ENCODE data around the gene TLE4. TPM values are rescaled to one million over a fixed set of nuclear protein-coding genes. Genes with fewer than 3 reads are reported as not detected.

Gene TLE4
- total RNA-seq, 2 experiments from 2014 or later = 62.4 to 68.8 TPM

GRCh38 chr9:79616971-79617370, 45.2 kb downstream of the TLE4 start:
- POLR2A ChIA-PET = no interaction called here
- peaks cover 36% of the 10 kb centered on the region for H3K4me1 Mint-ChIP-seq

GRCh38 chr9:79617395-79617794, 45.6 kb downstream of the TLE4 start:
- no peak overlapping the region for H3K27ac Mint-ChIP-seq
- H3K27me3 Mint-ChIP-seq = no peaks in the 10 kb centered on the region

More at GRCh38 chr9:79616971-79617370, 45.2 kb downstream of the TLE4 start:
- no peak for ATAC-seq (ENCODE audit: low read depth)
- DNase-seq = no peak
- Mint-ChIP-seq H3K27ac (no peak overlapping the region), H3K36me3 (peaks cover 47% of the 10 kb centered on the region), H3K9me3 (no peaks in the 10 kb centered on the region), H3K27me3 (no peaks in the 10 kb centered on the region), H3K4me3 (no peak overlapping the region)

DNA sequence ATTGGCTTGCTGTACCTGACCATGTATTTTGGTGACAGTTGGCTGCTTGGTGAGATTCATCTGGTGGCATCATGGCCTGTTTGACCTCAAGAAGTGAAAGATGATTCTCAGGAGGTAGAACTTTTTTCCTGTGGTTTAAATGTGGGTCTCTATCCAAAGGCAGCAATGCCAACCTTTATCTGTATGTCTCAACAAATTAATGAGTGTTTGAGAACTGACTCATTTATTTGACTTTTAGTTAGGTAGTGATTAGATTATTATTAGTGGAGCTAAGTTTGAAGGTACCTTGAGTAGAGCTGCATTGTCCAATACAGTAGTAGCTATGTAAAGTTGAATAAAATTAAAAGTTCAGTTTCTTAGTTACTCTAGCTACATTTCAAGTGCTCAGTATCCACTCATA, 48.2 kb downstream of the TLE4 start:
- Mint-ChIP-seq H3K4me3 (no peak overlapping the region), H3K27me3 (no peaks in the 10 kb centered on the region), H3K9me3 (no peaks in the 10 kb centered on the region), H3K4me1 (peaks cover 36% of the 10 kb centered on the region), H3K36me3 (peaks cover 31% of the 10 kb centered on the region), H3K27ac (no peak overlapping the region)
- POLR2A ChIA-PET = no interaction called here
- ATAC-seq (ENCODE audit: low read depth) (no peak), DNase-seq (no peak)

More at GRCh38 chr9:79617395-79617794, 45.6 kb downstream of the TLE4 start:
- ATAC-seq (ENCODE audit: low read depth) (no peak), DNase-seq (no peak)
- H3K9me3 Mint-ChIP-seq = no peaks in the 10 kb centered on the region
- peaks cover 47% of the 10 kb centered on the region for H3K36me3 Mint-ChIP-seq
- peaks cover 35% of the 10 kb centered on the region for H3K4me1 Mint-ChIP-seq
- POLR2A ChIA-PET = interaction anchor here (0.8 kb wide), 1 partner anchor 46 kb away, joined by 4 read pairs; the partner anchor contains the start of gene TLE4
- H3K4me3 Mint-ChIP-seq = no peak overlapping the region

DNA sequence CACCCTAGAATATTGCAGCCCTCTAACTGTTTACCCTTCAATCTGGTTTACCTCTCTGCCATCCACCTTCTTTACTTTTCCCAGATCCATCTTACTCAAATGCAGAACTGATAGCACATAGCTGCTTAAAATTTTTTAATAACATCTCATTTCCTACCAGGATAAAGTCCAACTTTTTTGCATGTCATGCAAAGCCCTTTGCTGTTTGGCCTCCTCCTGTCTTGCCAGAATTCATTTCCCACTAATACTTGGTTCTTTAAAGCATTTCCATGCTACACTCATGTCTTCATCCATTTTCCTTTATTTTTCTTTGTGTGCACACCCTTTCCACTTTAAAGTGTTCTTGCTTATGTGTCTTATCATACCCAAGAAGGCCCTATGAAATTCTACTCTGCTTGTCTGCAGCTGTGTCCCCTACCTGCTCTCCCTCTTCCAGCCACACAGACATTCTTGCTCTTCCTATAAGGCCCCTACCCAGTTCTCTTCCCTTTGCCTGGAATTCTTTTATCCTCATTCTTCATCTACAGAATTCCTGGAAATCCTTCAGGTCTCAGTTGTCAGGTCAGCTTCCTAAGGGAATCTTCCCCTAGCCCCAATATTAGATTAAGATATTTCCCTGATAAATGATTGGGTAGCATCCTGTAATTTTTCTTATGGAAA, 50.3 kb downstream of the TLE4 start:
- POLR2A ChIA-PET = no interaction called here
- Mint-ChIP-seq H3K27ac (no peak overlapping the region), H3K4me3 (no peak overlapping the region), H3K4me1 (peaks cover 32% of the 10 kb centered on the region), H3K27me3 (no peaks in the 10 kb centered on the region), H3K36me3 (peaks cover 19% of the 10 kb centered on the region), H3K9me3 (no peaks in the 10 kb centered on the region)
- DNase-seq (no peak), ATAC-seq (ENCODE audit: low read depth) (no peak)

- ATAC-seq (ENCODE audit: low read depth) (peak; percentile 87), DNase-seq (peak; percentile 43)
- Mint-ChIP-seq H3K36me3 (peaks cover 25% of the 10 kb centered on the region), H3K9me3 (no peaks in the 10 kb centered on the region), H3K4me1 (peaks cover 29% of the 10 kb centered on the region), H3K4me3 (peak overlapping the region; percentile 62), H3K27me3 (no peaks in the 10 kb centered on the region), H3K27ac (peak overlapping the region; percentile 81)
- POLR2A ChIA-PET = interaction anchor here (0.6 to 1.2 kb wide), 6 partner anchors 10 to 234 kb away, joined by 3 to 12 read pairs (median 3); partner anchors contain the start of gene TLE4
Observed at GRCh38 chr9:79623799-79624721, 52.3 kb downstream of the TLE4 start.

GRCh38 chr9:79629721-79630120, 58.0 kb downstream of the TLE4 start:
- no peak overlapping the region for H3K27ac Mint-ChIP-seq
- H3K36me3 Mint-ChIP-seq = peaks cover 22% of the 10 kb centered on the region
- H3K9me3 Mint-ChIP-seq = no peaks in the 10 kb centered on the region

GRCh38 chr9:79630521-79631403, 59.0 kb downstream of the TLE4 start:
- no peak for DNase-seq
- ATAC-seq (ENCODE audit: low read depth) = no peak
- Mint-ChIP-seq H3K4me1 (peaks cover 31% of the 10 kb centered on the region), H3K4me3 (peak overlapping the region; percentile 25), H3K36me3 (peaks cover 25% of the 10 kb centered on the region), H3K27ac (no peak overlapping the region), H3K27me3 (no peaks in the 10 kb centered on the region), H3K9me3 (no peaks in the 10 kb centered on the region)
- POLR2A ChIA-PET = no interaction called here

More at GRCh38 chr9:79629721-79630120, 58.0 kb downstream of the TLE4 start:
- Mint-ChIP-seq H3K27me3 (no peaks in the 10 kb centered on the region), H3K4me3 (no peak overlapping the region), H3K4me1 (peaks cover 30% of the 10 kb centered on the region)
- ATAC-seq (ENCODE audit: low read depth) = no peak
- no peak for DNase-seq
- POLR2A ChIA-PET = no interaction called here

- ATAC-seq (ENCODE audit: low read depth) = no peak
- Mint-ChIP-seq H3K27me3 (no peaks in the 10 kb centered on the region), H3K9me3 (no peaks in the 10 kb centered on the region), H3K4me3 (no peak overlapping the region), H3K4me1 (peaks cover 35% of the 10 kb centered on the region), H3K27ac (peak overlapping the region; percentile 3), H3K36me3 (peaks cover 33% of the 10 kb centered on the region)
- no peak for DNase-seq
- POLR2A ChIA-PET = no interaction called here
Observed at GRCh38 chr9:79632060-79632459, 60.3 kb downstream of the TLE4 start.

- POLR2A ChIA-PET = no interaction called here
- peaks cover 2% of the 10 kb centered on the region for H3K9me3 Mint-ChIP-seq
- ATAC-seq (ENCODE audit: low read depth) (no peak), DNase-seq (no peak)
- H3K4me3 Mint-ChIP-seq = no peak overlapping the region
- H3K36me3 Mint-ChIP-seq = peaks cover 34% of the 10 kb centered on the region
- peak overlapping the region; percentile 75 for H3K27ac Mint-ChIP-seq
- no peaks in the 10 kb centered on the region for H3K27me3 Mint-ChIP-seq
- H3K4me1 Mint-ChIP-seq = peaks cover 42% of the 10 kb centered on the region
Observed at GRCh38 chr9:79632705-79633104, 60.9 kb downstream of the TLE4 start.

GRCh38 chr9:79633558-79633957, 61.8 kb downstream of the TLE4 start:
- DNase-seq (no peak), ATAC-seq (ENCODE audit: low read depth) (peak; percentile 68)
- H3K27me3 Mint-ChIP-seq = no peaks in the 10 kb centered on the region
- peak overlapping the region; percentile 27 for H3K4me3 Mint-ChIP-seq
- H3K36me3 Mint-ChIP-seq = peaks cover 35% of the 10 kb centered on the region
- H3K4me1 Mint-ChIP-seq = peaks cover 46% of the 10 kb centered on the region
- POLR2A ChIA-PET = interaction anchor here (1.6 kb wide), 1 partner anchor 62 kb away, joined by 5 read pairs; the partner anchor contains the start of gene TLE4
- peaks cover 2% of the 10 kb centered on the region for H3K9me3 Mint-ChIP-seq
- peak overlapping the region; percentile 83 for H3K27ac Mint-ChIP-seq

GRCh38 chr9:79637177-79637925, 65.6 kb downstream of the TLE4 start:
- Mint-ChIP-seq H3K27me3 (no peaks in the 10 kb centered on the region), H3K4me3 (peak overlapping the region; percentile 6)

DNA sequence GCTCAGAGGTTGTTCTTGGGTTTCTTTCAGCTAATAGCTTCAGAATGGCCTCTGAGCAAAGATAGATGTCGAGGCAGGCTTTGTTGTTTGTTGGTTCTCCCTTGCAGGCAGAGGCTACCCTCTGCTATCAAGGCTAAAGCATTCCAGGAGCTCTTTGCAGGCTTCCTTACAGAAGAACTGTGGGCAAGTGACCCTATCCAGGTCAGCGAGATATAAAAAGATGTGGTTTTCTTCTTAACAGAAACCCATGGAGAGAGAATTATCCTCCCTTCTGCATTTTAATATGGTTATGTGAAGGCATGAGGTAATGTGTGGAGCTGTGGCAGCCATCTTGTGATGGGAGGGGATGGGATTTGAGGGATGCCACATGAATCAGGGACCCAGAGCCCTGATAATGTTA, 67.0 kb downstream of the TLE4 start:
- H3K27ac Mint-ChIP-seq = no peak overlapping the region
- H3K27me3 Mint-ChIP-seq = no peaks in the 10 kb centered on the region
- ATAC-seq (ENCODE audit: low read depth) = no peak
- POLR2A ChIA-PET = no interaction called here
- no peak for DNase-seq
- H3K4me1 Mint-ChIP-seq = peaks cover 30% of the 10 kb centered on the region
- peaks cover 64% of the 10 kb centered on the region for H3K36me3 Mint-ChIP-seq
- no peak overlapping the region for H3K4me3 Mint-ChIP-seq
- peaks cover 22% of the 10 kb centered on the region for H3K9me3 Mint-ChIP-seq

More at GRCh38 chr9:79637177-79637925, 65.6 kb downstream of the TLE4 start:
- peak overlapping the region; percentile 70 for H3K27ac Mint-ChIP-seq
- ATAC-seq (ENCODE audit: low read depth) (no peak), DNase-seq (no peak)
- H3K9me3 Mint-ChIP-seq = peaks cover 10% of the 10 kb centered on the region
- H3K4me1 Mint-ChIP-seq = peaks cover 39% of the 10 kb centered on the region
- POLR2A ChIA-PET = no interaction called here
- H3K36me3 Mint-ChIP-seq = peaks cover 54% of the 10 kb centered on the region

Data from activated naive CD8-positive, alpha-beta T cell treated with anti-CD3 and anti-CD28 coated beads, Interleukin-2, amount 10 ng/mL, durations not matched to agents 7 days and 5 days (primary cell).